Upper lobe of right lung (tissue), 1 donor: ENCODE data around the gene POLR2C. TPM values are rescaled to one million over a fixed set of nuclear protein-coding genes. Genes with fewer than 3 reads are reported as not detected.
A peak's percentile ranks its signal among the peaks of the same experiment; 100 is the strongest.

Experiments used
- ATAC-seq: fragments of 200-7000 bp; cut with Tn5 transposase; one replicate; pipeline ENCODE4 v1.9.1; 2020; ENCODE audit warnings: mild to moderate bottlenecking, moderate library complexity
- DNase-seq: peaks from one replicate; pipeline ENCODE4 v3.0.0-alpha.2; 2020
- H3K27ac ChIP-seq: fragments of 200-600 bp; one replicate; pipeline ENCODE4 v1.8.0; 2022
- H3K27me3 ChIP-seq: fragments of 200-600 bp; one replicate; pipeline ENCODE4 v1.8.0; 2022; ENCODE audit warnings: mild to moderate bottlenecking
- H3K36me3 ChIP-seq: fragments of 200-600 bp; one replicate; pipeline ENCODE4 v1.8.0; 2022
- H3K4me1 ChIP-seq: fragments of 200-600 bp; one replicate; pipeline ENCODE4 v1.8.0; 2022
- H3K4me3 ChIP-seq: fragments of 200-600 bp; one replicate; pipeline ENCODE4 v1.8.0; 2022; ENCODE audit warnings: mild to moderate bottlenecking
- H3K9me3 ChIP-seq: fragments of 200-600 bp; one replicate; pipeline ENCODE4 v1.8.0; 2022
- intact Hi-C: fragments of 100-400 bp; cut with DNase I; formaldehyde crosslinking; loops from one replicate; pipeline ENCODE4 v1.11.0; 2022
- total RNA-seq: library from RNA; stranded (reverse); fragmentation: NEBNext Ultra II Directional; extraction: Animal tissue kit (Norgen Biotek cat#: 25700); gene quantifications from one replicate; pipeline ENCODE4 v1.2.1, GENCODE V29; 2021
- TF ChIP-seq, protein P1 (sequence below): fragments of 200-600 bp; IDR thresholded peaks from one replicate; pipeline ENCODE4 v1.8.0; 2022; ENCODE audit warnings: antibody characterized with exemption
- donor health status: DM: no; HTN: yes; CAD: no; lungs with severe emphysema.

POLR2C gene
- total RNA-seq, 1 donor from 2014 or later = 85.1 TPM

DNA sequence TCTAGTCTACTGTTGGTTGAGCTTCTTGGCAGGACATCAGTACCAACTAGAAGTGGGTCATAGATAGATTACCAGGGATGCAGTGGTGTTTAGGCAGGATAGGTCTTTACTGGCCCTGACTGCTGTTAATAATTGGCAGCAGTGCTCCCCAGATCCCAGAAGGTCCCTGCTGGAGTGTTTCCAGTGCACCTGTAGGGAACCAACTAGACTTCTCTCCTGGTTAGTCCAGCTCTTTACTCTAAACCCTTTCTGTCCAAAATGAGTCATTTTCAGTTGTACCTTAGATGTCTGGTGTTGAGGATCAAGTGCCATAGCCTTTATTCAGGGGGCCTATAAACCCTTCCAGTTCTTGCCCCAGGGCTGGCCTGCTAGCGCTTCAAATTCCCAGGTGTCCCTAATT, 8.7 kb downstream of the POLR2C start:
- no peak overlapping the region for H3K4me3 ChIP-seq
- DNase-seq (no peak), ATAC-seq (no peak)
- peak overlapping the region; percentile 55 for H3K27ac ChIP-seq
- H3K4me1 ChIP-seq = peaks cover 34% of the 10 kb centered on the region
- intact Hi-C loops = no loop called here
- H3K9me3 ChIP-seq = no peaks in the 10 kb centered on the region
- peaks cover 84% of the 10 kb centered on the region for H3K36me3 ChIP-seq
- TF ChIP-seq, protein P1, sequence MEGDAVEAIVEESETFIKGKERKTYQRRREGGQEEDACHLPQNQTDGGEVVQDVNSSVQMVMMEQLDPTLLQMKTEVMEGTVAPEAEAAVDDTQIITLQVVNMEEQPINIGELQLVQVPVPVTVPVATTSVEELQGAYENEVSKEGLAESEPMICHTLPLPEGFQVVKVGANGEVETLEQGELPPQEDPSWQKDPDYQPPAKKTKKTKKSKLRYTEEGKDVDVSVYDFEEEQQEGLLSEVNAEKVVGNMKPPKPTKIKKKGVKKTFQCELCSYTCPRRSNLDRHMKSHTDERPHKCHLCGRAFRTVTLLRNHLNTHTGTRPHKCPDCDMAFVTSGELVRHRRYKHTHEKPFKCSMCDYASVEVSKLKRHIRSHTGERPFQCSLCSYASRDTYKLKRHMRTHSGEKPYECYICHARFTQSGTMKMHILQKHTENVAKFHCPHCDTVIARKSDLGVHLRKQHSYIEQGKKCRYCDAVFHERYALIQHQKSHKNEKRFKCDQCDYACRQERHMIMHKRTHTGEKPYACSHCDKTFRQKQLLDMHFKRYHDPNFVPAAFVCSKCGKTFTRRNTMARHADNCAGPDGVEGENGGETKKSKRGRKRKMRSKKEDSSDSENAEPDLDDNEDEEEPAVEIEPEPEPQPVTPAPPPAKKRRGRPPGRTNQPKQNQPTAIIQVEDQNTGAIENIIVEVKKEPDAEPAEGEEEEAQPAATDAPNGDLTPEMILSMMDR = no peak
- H3K27me3 ChIP-seq = no peaks in the 10 kb centered on the region

DNA sequence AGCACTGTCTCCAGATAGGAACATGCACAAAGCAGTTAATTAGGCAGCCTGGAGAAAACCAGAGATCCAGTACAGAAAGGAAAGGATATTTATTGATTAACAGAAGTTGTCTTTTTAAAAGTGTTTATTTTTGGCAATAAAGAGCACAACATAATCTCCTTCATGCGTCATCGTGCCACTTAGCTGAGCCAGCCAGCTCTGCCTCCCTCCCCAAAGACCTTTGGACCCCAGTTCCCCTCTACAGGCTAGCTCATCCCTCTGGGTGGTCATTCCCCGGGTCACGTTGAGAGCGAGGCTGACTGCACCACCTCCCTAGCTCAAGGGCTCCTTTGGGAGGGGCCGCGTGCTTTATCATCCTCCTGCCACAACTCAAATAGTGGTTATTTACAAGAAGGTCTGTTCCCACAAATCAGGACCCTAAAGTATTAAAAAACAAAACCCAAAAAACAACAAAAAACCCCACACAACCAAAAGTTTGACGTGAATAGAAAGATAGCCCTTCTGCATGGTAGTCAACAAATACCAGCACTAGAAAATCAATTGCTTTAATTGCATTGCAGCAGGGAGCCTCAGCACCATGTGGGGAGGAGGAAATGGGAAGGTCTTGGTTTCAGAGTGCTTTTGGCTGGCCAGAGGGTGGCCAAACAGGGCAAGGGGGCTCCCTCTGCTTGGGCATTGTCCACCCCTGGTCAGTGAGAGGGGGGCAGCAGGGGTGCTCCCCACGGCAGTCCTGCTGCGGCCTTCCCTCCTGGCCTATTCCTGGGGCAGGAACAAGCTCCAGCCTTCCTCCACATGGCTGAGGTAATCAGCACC, 9.6 kb downstream of the POLR2C start:
- peaks cover 36% of the 10 kb centered on the region for H3K4me1 ChIP-seq
- intact Hi-C loops = no loop called here
- no peak for ATAC-seq
- H3K36me3 ChIP-seq = peaks cover 76% of the 10 kb centered on the region
- TF ChIP-seq, protein P1 = no peak
- no peaks in the 10 kb centered on the region for H3K27me3 ChIP-seq
- H3K9me3 ChIP-seq = no peaks in the 10 kb centered on the region
- H3K27ac ChIP-seq = peak overlapping the region; percentile 3
- no peak for DNase-seq
- H3K4me3 ChIP-seq = no peak overlapping the region

DNA sequence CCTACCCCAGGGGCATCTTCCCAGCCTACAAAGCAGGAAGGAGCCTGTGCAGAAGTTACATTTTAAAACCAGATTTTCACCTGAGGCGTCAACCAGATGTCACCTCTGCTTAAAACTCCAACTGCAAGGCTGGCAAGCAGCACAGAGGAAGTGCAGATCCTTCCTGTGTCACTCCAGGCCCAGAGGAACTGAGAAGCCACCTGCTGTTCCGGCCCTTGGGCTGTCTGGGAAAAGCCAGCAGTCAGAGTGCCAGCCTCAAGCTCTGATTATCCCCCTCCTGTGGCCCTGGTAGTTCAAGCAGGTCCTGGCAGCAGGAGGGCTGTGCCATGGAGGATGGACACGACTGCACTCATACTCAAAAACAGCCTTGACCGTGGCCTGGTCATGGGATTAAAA, 10.2 kb downstream of the POLR2C start:
- Histone ChIP-seq H3K36me3 (peaks cover 70% of the 10 kb centered on the region), H3K27me3 (no peaks in the 10 kb centered on the region), H3K27ac (peak overlapping the region; percentile 3), H3K4me3 (no peak overlapping the region), H3K9me3 (no peaks in the 10 kb centered on the region), H3K4me1 (peaks cover 42% of the 10 kb centered on the region)
- intact Hi-C loops = no loop called here
- ATAC-seq (no peak), DNase-seq (no peak)
- TF ChIP-seq, protein P1 = no peak

DNA sequence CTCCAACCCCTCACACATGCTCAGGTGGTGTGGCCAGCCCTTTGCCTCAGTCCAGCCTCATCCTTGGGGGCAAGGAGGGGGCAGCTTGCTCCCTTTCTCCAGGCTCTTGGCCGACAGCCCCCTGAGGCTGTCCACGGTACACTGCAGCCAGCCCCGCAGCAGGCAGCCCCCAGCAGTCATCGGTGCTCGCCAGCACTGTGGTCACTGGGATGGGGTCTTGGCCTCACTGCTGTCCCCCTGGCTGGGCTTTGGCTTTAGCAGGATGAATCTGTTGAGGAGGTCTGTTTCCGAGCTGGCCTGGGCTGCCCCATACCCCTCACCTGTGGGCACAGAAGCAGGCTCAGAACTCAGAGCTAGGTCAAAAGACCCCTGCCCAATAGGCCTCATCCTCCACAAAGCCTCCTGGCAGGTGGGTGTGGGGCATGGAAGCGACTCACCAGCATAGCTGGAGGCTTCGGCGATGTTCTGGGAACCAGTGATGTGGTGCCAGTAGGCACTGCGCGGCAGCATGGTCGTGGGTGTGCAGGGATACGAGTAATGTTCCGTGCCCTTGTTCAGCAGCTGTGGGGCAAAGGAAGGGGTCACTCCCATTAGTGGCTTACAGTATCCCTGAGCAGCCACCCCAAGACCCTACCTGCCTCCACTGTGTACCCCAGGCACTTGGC, 10.8 kb downstream of the POLR2C start:
- Histone ChIP-seq H3K36me3 (peaks cover 63% of the 10 kb centered on the region), H3K27ac (no peak overlapping the region), H3K4me3 (no peak overlapping the region), H3K4me1 (peaks cover 49% of the 10 kb centered on the region), H3K27me3 (no peaks in the 10 kb centered on the region), H3K9me3 (no peaks in the 10 kb centered on the region)
- no peak for ATAC-seq
- DNase-seq = no peak
- intact Hi-C loops = no loop called here
- TF ChIP-seq, protein P1 = no peak

DNA sequence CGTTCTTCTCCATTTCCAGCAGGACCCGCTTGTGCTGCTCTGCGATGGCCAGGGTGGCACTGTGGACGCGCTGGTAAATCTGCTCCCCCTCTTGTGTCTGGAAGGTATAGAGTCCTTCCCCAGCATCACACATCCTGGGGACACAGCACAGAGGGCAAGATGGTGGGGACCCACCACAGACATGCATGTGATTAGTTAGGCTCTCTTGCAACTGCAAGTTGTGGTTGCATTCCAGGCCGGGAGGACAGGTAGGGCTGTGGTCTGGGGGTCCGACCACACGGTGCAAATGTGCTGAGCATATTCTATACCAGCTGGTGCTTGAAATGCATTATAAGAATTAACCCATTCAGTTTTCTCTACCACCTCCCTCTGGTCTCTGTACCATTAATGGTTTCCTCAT, 11.4 kb downstream of the POLR2C start:
- ATAC-seq (no peak), DNase-seq (no peak)
- no peaks in the 10 kb centered on the region for H3K27me3 ChIP-seq

More for the DNA sequence above, 11.4 kb downstream of the POLR2C start:
- no peak overlapping the region for H3K4me3 ChIP-seq
- intact Hi-C loops = no loop called here
- H3K36me3 ChIP-seq = peaks cover 57% of the 10 kb centered on the region
- H3K4me1 ChIP-seq = peaks cover 55% of the 10 kb centered on the region
- no peaks in the 10 kb centered on the region for H3K9me3 ChIP-seq
- no peak overlapping the region for H3K27ac ChIP-seq
- TF ChIP-seq, protein P1 = no peak
